Measurements from ENCODE around the gene C11orf65.

Gene C11orf65

GRCh38 chr11:108364159-108364558, 103.2 kb downstream of the C11orf65 start:
- no peak for DNase-seq

GRCh38 chr11:108351468-108351867, 115.9 kb downstream of the C11orf65 start:
- DNase-seq = no peak

DNA sequence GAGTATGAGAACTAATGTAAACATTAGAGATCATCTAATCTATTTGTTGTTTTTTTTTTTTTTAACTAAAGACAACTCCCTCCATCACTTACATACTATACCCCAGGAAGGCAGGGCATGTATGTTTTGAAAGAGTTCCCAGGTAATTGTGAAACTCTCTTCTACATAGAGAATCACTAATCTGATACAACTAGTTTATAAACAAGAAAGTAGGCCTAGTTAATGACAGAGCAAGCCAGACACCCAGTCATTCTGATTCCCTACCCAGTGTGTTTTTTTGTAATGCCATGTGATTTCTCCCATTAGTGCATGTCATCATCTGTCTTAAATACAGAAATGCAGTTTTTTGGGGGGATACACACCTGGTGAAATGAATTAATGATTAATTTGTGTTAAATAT, 120.9 kb downstream of the C11orf65 start:
- DNase-seq = no peak

GRCh38 chr11:108345767-108346166, 121.6 kb downstream of the C11orf65 start:
- no peak for DNase-seq

DNA sequence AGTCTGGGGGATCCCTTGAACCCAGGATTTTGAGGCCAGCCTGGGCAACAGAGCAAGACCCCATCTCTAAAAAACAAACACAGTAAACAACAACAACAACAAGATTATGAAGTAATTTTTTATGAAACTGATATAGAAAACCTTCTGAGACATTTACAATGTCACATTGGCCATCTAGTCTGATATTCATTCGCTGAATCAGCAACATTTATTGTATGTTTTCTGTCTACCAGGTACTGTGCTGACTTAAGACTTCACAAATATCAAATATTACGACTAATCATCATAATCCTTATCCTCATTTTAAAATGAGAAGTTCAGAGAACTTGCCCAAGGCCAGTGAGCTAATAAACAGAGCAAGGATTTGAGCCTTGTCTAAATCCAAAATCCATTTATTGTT, 123.6 kb downstream of the C11orf65 start:
- no peak for DNase-seq

- no peak for DNase-seq
Observed at GRCh38 chr11:108341654-108342053, 125.7 kb downstream of the C11orf65 start.

- no peak for DNase-seq
Observed at GRCh38 chr11:108340973-108341372, 126.4 kb downstream of the C11orf65 start.

DNA sequence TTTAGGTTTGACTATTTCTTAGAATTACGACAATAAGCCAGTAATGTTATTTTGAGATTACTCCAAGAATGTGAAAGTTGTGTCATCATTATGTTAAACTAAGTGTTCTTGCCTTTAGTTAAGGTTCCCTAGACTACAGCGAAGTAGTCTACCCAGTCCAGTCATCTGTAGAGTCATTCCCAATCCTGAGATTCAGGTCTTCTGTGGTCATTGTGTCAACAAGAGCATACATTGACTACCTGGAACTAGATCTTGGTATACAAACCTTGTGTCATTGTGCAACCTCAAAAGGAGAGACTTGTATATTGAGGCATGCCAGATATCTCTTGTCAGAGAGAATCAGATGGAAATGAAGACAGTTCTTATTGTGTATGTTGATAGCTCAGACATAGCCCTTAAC, 128.6 kb downstream of the C11orf65 start:
- no peak for DNase-seq

- DNase-seq = no peak
Observed at GRCh38 chr11:108333403-108333899, 133.9 kb downstream of the C11orf65 start.

All from NCI-H1048 (cell line).